NCI-H524 treated with DMSO at 0.1 percent for 48 hours (cell line): ENCODE results near the gene TMEM150B.
A peak's percentile ranks its signal among the peaks of the same experiment; 100 is the strongest.

ENCODE experiments used
- DNase-seq: peaks from one replicate; lab custom pipeline; 2025; lab: John Stamatoyannopoulos, UW

TMEM150B gene

DNA sequence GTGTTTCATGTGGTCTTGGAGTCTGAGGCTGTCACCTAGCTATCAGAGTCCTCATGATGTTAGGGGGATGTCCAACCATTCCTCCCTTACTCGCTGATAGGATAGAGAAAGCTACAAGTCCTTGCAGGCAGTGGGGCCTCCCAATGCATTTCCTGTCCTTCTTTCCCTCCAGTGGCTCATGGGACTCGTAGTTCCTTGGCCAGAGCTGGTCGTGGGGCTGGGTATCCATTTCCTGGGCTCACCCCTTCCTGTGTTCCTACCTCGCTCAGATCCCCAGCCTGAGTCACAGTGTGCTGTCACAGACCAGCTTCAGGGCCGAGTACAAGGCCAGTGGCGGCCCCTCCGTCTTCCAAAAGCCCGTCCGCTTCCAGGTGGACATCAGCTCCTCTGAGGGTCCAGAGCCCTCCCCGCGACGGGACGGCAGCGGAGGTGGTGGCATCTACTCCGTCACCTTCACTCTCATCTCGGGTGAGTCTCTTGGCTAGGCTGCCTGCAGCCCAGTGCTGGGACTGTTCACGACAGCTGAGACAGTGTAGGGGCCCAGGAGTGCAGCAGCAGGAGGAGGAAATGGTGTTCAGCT, 19.1 kb downstream of the TMEM150B start:
- no peak for DNase-seq

DNA sequence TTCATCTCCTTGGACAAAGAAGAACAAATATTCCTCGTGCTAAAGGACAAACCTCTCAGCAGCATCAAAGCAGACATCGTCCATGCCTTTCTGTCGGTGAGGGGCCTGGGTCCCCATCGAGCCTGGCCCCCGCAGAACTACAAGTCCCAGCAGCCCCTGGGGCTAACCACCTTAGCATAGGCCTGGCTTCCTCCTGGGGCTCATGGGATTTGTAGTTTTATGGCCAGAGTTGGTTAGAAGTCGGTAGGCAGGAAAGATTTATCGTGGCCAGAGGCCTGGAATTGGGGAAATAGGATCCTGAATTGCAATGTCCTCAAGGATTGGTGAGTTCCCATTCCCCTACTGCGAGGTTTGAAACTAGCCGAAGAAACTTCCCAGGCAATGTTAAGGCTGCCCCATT, 19.6 kb downstream of the TMEM150B start:
- DNase-seq, result no peak

DNA sequence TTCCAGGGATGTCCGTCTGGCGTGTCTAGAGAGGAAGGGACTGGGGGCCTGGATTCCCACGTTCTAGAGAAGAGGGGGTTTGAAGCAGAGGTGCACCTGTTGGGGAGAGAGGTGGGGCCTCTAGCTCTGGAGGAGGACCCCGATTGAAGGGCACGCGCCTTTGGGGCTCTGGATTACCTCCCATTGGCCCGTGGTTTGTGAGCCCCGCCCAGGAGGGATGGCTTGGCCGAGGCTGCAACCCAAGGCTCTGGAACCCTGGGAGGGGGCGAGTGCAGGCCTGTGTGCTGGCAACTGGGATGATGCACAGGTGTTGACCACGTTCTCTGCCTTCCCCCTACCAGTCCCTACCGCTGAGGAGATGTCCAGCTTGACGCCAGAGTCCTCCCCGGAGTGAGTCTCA, 20.2 kb downstream of the TMEM150B start:
- DNase-seq, result no peak

DNA sequence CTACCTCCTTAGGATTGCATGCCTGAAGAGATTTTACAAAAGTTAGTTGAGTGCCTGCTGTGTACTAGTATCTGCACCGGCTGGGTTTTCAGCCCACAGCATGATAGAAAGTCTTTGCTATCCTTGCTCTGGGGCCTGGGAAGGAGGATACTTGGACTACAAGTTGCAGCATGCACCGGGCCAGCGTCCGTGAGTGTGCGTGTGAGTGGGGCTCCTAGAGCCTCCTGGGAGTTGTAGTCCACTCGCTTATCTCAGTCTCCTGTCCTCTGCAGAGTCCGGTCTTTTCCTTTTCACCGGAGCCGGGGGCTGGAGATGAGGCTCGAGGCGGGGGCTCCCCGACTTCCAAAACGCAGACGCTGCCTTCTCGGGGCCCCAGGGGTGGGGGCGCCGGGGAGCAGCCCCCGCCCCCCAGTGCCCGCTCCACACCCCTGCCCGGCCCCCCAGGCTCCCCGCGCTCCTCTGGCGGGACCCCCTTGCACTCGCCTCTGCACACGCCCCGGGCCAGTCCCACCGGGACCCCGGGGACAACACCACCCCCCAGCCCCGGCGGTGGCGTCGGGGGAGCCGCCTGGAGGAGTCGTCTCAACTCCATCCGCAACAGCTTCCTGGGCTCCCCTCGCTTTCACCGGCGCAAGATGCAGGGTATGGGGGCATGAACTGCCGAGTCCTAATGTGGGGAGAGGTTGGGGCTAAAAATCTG, 20.7 kb downstream of the TMEM150B start:
- DNase-seq, result no peak

DNA sequence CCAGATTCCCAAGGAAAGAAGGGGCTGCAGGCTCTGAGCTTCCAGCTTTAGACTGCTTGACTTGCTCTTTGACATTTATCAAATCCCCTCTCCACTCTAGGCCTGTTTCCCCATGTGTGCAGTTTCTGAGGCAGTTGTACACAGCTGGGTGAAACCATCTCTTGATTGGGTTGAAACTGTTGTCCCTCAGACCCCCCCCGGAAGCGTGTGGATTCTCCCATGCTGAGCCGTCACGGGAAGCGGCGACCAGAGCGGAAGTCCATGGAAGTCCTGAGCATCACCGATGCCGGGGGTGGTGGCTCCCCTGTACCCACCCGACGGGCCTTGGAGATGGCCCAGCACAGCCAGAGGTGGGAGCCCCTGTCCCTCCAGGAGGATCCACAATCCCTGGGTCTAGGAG, 21.7 kb downstream of the TMEM150B start:
- no peak for DNase-seq

DNA sequence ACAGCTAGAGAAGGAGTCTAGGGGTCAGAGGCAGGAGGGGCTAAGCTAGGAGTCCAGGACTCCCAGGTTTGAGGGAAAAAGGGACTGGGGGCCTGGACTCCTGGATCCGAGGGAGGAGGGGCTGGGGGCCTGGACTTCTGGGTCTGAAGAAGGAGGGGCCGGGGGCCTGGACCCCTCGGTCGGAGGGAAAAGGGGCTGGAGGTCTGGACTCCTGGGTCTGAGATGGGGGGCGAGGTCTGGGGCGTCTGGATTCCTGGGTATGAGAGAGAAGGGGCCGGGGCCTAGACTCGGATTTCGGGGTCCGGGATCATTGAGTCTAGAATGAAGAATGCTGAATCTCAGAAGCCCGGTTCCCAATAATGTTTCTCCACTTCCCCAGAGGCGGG, 22.8 kb downstream of the TMEM150B start:
- DNase-seq, result no peak

DNA sequence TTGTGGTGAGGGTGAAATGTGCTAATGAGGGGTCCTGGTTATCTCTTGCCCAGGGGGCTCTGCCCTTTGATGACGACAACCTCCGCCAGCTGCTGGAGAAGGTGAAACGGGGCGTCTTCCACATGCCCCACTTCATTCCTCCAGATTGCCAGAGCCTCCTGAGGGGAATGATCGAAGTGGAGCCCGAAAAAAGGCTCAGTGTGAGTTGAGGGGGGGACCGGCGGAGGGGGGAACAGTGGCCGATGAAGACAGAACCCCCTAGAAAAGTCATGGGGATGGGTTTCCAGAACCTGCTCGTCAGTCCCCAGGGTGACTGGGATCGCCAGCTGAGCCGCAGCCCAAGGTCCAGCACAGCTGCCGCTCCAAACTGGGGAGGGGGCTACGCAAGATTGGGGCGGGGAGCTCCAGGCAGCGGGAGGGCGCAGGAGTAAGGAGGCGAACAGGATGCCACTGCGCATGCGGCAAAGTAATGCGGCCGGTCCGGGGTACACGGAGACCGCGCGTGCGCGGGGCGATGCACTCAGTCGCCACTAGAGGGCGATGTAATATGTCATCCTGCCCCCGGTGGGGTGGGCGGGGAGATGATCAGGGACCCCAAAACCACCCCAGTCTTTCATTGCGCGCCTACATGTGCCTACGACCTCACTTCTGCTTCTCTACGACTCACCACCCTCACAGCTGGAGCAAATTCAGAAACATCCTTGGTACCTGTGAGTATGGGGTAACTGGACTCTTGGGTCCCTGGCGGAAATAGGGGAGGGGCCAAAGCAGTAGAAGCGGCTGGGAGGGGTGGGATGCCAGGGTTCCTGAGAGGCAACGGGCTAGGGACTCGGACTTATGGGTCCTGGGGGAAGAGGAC, 23.5 kb downstream of the TMEM150B start:
- no peak for DNase-seq

DNA sequence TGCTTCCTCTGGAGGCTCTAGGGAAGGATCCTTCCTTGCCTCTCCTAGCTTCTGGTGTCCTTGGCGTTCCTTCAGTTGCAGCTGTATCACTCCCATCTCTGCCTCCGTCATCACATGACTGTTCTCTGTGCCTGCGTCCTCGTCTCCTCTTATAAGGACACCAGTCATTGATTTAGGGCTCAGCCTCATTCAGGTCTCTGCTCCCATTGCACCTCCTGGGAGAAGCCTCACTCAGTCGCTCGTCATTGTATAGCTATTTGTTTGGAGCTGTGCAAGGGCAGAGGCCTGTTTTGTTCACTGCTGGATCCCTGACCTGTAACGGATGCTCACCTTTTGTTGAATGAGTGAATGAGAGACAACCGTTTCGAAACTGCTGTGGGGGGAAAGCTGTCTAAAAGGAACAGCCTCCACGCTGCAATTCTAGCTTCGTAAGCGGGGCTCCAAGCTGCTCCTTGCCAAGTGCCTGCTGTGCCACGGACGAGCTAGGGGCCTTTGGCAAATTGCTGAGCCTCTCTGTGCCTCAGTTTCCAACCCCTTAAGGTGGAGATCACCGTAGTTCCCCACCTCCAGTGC, 24.2 kb downstream of the TMEM150B start:
- no peak for DNase-seq

DNA sequence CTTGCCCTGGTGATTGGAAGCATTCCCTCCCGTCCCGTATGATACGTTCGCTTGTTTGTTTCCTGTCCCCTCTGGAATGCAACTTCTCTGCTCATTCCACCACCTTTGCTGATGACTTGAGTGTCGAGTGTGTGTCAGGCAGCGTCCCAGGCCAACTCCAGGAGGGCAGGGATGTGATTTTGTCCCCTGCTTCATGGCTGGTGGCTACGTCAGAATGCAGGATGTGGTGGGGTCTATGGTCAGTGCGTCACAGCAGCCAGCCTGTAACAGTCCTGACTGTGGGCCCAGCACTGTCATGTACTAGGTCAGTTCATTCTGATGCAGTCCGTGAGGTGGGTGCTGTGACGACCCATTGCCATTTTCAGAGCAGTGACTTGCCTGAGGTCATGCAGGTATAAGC, 25.1 kb downstream of the TMEM150B start:
- DNase-seq, result no peak

DNA sequence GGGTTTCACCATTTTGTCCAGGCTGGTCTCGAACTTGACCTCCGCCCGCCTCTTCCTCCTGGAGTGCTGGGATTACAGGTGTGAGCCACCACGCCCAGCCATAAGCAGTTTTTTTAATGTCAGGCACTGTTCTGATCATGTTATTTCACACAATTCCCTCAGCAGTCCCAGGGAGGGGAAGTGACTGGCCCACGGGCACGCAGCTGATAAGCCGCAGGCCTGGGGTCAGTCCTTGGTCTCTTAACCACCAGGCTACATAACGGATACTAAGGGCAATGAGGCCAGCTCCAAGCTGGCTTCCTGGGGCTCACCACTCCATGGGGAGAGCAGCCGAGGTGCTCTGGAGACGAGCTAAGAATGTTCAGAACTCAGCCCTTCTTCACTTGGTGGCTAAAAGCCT, 27.9 kb downstream of the TMEM150B start:
- no peak for DNase-seq

DNA sequence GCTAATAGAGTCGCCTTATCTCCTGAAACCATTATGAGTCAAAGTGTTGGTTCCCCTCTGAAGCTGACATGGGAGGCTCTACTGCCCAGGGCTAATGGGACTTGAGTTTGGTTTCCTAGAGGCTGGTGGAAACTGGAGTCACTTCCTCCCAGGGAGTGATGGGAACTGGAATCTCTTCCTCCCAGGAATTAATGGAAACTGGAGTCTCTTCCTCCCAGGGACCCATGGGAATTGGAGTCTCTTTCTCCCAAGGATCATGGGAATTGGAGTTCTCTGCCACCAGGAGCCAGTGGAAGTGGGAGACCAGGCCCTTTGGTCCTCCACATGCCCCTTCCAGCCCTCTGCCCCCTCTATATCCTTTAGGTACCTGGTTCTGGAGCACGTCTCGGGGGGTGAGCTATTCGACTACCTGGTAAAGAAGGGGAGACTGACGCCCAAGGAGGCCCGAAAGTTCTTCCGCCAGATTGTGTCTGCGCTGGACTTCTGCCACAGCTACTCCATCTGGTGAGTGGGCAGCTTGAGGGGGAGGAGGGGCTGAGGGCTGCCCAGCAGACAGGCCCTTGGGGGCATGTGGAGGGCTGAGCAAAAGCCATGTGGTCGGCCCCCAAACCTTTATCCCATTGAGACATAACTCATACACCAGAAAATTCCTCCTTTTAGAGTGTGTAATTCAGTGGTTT, 35.9 kb downstream of the TMEM150B start:
- no peak for DNase-seq

DNA sequence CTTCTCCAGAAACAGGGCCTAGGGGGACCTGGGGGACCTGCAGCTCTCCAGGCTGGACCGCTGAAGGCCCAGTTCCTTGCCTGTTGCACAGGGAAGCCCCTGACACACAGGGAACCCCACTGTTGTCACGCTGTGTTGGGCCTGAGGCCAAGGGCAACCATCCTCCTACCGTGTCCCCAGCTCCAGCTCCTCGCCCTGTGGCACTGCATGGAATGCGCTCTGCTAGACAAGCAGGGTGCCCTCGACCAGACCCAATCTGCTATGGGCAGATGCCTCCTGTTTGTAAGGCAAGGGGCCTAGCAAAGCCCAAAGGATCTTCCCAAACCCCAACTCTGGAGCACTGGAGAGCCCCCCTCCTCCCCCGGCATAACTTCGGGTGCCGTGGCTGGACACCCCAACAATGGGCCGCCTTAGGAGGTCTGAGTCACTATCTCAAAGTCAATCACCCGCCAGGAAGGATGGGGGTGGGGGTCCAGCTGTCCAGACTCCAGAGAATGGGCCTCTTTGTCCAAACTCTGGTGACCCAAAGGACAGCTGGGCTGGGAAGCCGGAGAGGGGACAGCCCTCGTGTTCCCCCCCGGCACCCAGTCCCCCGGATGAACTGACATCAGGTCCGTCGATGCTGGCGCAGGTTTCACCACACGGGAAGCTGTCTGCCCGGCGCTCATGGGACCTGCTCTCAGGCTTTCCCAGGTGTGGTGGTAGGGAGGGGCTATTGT, 37.6 kb downstream of the TMEM150B start:
- no peak for DNase-seq

DNA sequence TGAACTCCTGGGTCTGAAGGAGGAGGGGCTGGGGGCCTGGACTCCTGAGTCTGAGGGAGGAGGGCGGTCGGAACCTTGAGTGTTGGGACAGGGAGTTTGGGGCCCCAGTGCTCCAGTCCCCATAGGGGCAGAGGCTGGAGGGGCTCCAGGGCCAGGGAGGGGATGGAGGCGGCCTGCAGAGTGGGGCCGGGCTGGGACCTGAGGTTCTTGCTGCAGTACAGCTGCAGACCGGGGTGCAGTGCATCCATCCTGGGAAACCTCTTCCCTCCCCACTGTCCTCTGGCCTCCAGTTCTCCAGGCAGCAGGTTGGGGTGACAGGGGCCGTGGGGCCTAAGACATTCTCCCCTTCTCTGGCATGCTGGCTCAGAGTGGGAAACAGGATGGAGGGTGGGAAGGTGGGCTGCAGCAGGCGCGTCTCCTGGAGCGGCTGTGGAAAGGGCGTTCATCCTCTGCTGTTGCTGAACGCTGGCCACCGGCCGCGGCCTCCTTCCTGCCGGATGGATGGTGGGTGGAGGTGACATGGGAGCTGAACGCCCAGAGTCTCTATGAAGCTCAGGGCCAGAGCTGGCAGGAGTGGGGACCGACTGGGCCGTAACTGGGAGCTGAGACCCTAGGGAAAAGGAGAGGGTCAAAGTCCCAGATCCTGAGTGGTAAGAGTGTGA, 39.8 kb downstream of the TMEM150B start:
- DNase-seq, result no peak

DNA sequence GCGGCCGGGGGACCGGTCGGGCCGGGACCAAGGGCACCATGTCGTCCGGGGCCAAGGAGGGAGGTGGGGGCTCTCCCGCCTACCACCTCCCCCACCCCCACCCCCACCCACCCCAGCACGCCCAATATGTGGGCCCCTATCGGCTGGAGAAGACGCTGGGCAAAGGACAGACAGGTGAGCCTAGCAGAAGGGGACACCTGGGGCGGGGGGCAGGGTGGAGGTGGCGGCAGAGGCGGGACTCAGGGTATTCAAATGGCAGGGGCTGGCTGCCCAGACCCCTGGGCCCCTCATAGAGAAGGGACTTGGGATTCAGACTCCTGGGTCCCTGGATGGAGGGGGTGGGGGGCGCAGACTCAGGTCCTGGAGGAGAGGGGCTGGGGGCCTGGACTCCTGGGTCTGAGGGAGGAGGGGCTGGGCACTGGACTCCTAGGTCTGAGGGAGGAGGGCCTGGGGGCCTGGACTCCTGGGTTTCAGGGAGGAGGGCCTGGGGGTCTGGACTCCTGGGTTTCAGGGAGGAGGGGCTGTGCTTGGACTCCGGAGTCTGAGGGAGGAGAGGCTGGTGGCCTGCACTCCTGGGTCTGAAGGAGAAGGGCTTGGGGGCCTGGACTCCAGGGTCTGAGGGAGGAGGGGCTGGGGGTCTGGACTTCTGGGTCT, 40.6 kb downstream of the TMEM150B start:
- DNase-seq, result no peak

DNA sequence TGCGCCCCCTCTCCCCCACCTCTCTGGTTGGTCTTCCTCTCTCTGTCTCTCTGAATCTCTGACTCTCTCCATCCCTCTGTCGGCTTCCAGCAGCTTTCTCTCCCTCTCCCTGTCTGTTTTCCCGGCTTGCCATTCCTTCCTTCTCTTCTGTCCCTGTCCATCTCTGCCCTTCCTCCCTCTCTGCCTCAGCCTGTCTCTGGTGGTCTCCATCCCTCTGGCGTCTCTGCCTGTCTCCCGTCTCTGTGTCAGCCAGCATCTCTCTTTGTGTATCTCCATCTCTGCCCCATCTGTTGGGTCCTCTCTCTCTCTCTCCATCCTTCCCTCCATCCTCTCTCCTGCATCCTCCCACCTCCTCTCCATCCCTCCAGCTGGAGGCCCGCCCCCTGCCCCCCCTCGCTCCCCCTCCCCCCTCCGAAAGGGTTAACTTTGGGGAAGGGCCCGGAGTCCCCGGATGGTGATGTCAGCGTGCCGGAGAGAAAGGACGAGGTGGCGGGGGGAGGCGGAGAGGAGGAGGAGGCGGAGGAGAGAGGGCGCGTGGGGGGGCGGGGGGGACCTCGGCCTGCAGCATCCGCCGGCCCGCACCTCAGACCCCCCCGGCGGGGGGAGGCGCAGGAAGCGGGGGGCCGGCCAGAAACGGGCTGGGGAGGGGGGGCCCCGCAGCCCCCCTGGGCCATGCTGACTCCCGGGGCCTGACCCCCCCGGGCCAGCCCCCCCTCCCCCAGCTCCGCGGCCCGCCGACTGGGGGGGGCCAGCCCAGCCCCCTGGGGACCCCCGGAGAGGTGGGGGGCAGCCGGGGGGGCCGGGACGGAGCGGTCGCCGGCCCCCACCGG, 41.4 kb downstream of the TMEM150B start, which contains the start of gene BRSK1:
Gene BRSK1 (plus strand): TSS at position 450 of the 830 bp plus-strand sequence. CDS start 446 bp downstream, outside the sequence.
- peak; percentile 21 for DNase-seq

DNA sequence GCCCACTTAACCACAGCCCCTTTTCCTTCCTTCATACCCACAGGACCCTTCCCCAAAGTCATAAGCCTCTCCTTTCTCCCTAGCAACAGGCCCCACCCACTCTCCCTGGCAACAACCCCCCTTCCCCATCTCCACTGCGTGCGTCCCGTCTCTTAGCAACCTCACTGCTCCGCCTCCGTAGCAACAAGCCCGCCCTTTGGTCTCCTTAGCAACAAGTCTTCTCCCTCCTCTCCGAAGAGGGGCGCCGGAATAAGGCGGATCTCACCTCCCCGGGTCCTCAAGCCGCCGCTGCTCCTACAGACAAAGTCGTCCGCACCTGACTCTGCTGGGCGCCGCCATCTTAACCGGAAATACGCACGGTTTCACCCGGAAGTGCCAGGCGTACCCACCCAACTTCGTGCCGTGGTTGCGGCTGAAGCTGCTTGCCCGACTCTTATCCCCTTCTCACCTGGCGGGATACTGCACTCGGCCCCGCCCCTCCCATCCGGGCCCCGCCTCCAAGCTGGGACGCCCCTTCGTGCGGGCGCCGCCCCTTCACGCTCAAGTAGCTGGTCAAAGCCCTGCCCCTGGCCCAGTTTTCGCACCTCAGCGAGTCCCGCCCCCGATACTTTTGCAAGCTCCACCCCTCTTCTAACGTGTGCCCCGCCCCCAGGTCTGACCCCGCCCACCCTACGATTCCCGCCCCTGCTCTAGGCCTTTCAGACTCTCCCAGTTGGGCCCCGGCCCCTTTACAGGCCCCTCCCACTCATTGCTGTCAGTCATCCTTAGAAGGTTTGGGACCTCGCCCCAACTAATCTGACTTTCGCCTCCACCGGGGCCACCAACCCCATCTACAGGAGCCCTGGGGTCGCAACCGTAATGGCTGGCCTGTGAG, 45.1 kb downstream of the TMEM150B start, which contains the start of gene HSPBP1:
Gene HSPBP1 (minus strand): TSS at position 341 of the 874 bp plus-strand sequence. CDS start 502 bp downstream, outside the sequence.
- DNase-seq, result peak; percentile 96

DNA sequence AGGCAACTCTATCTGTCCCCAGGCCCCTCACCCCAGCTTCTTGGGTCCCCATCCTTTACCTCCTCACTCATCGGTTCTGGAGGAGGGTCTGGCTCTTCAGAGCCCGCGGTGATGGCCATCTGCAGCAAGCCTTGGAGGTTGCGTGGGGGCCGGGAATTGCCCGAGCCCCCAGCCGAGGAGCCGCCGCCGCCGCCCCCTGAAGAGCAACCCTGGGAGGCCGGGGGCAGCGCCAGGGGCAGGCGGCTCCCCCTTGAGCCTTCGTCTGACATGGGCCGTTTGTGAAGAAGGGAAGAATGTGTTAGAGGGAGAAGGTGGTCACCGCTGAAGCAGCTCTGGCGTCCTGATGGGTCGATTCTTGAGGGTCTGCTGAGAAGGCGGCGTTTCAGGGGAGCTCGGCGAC, 45.8 kb downstream of the TMEM150B start:
- no peak for DNase-seq
